LNCAP (cell line): ENCODE results near the gene AFMID.

Experiments used
- TF ChIP-seq, protein P1 (sequence below): fragments of 450-650 bp; IDR thresholded peaks from 2 replicates; pipeline ENCODE4 v1.5.1; 2017; ENCODE audit warnings: mild to moderate bottlenecking

Gene AFMID

DNA sequence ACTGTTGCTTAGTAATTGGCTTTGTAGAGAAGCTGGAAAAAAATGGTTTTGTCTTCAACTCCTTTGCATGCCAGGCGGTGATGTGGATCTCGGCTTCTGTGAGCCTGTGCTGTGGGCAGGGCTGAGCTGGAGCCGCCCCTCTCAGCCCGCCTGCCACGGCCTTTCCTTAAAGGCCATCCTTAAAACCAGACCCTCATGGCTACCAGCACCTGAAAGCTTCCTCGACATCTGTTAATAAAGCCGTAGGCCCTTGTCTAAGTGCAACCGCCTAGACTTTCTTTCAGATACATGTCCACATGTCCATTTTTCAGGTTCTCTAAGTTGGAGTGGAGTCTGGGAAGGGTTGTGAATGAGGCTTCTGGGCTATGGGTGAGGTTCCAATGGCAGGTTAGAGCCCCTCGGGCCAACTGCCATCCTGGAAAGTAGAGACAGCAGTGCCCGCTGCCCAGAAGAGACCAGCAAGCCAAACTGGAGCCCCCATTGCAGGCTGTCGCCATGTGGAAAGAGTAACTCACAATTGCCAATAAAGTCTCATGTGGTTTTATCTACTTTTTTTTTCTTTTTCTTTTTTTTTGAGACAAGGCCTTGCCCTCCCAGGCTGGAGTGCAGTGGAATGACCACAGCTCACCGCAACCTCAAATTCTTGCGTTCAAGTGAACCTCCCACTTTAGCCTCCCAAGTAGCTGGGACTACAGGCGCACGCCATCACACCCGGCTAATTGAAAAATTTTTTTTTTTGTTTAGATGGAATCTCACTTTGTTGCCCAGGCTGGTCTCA lies 38.1 kb downstream of the AFMID start:
- TF ChIP-seq, protein P1, sequence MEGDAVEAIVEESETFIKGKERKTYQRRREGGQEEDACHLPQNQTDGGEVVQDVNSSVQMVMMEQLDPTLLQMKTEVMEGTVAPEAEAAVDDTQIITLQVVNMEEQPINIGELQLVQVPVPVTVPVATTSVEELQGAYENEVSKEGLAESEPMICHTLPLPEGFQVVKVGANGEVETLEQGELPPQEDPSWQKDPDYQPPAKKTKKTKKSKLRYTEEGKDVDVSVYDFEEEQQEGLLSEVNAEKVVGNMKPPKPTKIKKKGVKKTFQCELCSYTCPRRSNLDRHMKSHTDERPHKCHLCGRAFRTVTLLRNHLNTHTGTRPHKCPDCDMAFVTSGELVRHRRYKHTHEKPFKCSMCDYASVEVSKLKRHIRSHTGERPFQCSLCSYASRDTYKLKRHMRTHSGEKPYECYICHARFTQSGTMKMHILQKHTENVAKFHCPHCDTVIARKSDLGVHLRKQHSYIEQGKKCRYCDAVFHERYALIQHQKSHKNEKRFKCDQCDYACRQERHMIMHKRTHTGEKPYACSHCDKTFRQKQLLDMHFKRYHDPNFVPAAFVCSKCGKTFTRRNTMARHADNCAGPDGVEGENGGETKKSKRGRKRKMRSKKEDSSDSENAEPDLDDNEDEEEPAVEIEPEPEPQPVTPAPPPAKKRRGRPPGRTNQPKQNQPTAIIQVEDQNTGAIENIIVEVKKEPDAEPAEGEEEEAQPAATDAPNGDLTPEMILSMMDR: no peak

DNA sequence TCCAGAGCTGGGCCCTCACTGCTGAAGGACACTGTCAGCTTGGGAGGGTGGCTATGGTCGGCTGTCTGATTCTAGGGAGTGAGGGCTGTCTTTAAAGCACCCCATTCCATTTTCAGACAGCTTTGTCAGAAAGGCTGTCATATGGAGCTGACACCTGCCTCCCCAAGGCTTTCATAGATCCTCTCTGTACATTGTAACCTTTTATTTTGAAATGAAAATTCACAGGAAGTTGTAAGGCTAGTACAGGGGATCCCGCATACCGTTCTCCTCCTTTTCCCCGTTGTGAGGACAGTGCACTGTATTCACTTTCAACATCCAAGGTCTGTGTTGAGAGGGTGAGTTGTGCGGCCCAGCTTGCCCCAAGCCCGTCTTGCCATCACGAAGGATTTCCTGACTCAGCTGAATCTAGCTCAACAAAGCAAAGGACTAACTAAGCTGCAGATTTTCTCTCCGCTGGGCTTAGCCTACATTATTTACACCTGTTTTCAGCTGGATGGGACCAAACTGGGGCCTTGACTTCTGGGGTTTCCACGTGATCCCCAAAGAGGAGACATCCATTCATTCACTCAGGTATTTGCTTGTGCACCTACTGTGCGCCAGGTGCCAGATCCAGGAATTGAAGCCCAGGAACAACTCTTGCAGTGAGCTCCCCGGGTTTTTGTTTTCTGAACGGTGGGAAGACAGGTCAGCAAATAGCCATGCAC lies 39.0 kb downstream of the AFMID start:
- TF ChIP-seq, protein P1: no peak

DNA sequence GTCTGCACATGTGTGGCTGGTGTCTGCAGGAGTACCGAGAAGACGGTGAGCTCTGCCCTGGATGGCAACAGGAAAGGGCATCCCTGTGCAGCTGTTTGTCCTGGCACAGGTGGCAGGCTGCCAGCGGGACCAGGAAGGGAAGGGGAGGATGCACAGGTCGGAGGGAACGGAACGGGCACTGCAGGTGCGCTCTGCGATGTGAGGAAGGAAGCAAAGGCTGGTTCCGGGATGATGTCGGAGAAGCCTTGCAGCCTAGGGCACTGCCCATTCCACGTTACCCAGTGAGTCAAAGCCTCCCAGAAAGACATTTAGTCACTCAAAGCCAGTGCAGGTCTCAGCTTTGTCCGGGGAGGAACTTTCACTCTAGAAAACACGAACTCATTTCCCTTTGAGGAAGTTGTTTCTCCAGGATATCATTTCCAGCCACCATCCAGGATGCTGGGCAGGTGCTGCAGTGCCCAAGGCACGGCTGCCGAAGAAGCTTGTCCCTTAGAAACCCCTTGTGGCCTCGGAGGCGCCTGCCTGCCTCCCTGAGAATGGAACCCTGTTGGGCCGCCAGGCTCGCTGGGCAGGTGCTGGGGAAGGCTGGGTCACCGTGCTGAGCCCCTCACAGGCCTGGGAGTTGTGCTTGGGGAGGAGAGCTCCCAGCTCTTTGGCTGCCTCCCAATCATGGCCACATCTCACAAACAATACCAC lies 39.7 kb downstream of the AFMID start:
- TF ChIP-seq, protein P1: no peak

DNA sequence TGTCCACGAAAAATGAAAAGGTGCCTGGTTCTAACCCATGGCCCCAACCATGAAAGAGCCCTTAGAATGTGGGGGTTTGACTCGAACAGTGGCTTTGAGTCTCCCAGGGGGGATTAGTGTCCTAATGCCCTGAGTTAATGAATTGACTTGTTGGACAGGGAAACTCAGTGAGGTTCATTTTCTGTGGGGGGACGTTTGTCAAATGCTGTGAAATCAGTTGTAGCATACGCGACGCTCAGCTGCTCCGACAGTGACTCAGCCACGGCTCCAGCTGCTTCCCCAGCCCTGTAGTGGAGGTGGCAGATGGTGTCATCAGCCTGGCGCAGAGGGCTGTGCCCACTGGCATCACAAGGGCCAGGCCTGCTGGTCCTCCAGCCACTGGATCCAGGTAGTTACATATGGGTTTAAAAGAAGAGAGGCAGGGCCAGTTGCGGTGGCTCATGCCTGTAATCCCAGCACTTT lies 40.3 kb downstream of the AFMID start:
- TF ChIP-seq, protein P1: no peak

DNA sequence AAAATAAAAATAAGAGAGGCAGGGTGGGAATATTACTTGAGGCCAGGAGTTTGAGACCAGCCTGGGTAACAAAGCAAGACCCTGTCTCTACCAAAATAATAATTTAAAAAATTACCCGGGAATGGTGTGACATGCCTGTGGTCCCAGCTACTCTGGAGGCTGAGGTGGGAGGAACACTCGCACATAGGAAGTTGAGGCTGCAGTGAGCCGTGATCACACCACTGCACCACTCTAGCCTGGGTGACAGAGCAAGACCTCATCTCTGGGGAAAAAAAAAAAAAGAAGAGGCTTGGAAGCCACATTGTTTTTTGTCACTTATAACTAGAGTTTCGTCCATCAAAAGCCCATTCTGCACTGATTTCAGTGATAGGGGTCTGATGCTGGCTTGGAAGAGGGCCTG lies 41.0 kb downstream of the AFMID start:
- TF ChIP-seq, protein P1: no peak

DNA sequence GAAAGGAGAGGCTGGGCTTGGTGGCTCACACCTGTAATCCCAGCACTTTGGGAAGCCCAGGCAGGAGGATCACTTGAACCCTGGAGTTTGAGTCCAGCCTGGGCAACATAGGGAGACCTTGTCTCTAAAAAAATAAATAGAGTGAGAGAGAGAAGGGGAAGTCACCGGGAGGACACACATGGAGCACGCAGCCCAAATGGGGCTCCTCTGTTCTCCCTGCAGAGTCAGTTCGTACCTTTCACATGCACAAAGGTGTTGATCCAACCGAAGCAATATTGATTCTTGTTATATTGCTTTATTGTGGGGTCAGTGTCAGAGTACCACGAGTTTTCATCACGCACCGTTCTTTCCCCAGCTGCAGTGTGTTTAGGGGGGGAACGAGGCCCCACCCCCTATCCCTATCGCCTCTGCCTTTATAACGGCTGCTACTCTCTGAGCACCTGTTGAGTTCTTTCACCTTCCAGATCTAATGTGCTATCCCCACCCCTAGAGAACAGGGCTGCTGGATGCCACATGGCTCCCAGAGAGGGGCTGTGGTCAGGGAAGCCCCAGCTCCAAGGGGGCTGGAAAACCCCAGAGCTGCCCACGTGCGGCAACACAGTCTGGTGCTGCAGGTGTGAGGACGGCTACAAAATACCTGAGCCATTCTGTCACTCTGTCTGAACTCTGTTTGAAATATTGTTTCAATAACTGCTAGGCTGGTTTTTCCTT lies 43.2 kb downstream of the AFMID start:
- TF ChIP-seq, protein P1: no peak
